GM18507 (cell line): ENCODE results near the gene BCL11A.

Experiments used
- DNase-seq: peaks from one replicate; pipeline ENCODE4 v3.0.0; 2011; ENCODE audit warnings: low read depth; ENCODE audit not compliant: insufficient read length; ENCODE audit errors: extremely low spot score
- FAIRE-seq: peaks from 2 replicates; lab custom pipeline; 2011; peaks lifted over from hg19 to GRCh38; lab: Jason Lieb, UNC

Gene BCL11A

GRCh38 chr2:60476206-60476954, 77.1 kb downstream of the BCL11A start:
- FAIRE-seq, result no peak
- no peak for DNase-seq

DNA sequence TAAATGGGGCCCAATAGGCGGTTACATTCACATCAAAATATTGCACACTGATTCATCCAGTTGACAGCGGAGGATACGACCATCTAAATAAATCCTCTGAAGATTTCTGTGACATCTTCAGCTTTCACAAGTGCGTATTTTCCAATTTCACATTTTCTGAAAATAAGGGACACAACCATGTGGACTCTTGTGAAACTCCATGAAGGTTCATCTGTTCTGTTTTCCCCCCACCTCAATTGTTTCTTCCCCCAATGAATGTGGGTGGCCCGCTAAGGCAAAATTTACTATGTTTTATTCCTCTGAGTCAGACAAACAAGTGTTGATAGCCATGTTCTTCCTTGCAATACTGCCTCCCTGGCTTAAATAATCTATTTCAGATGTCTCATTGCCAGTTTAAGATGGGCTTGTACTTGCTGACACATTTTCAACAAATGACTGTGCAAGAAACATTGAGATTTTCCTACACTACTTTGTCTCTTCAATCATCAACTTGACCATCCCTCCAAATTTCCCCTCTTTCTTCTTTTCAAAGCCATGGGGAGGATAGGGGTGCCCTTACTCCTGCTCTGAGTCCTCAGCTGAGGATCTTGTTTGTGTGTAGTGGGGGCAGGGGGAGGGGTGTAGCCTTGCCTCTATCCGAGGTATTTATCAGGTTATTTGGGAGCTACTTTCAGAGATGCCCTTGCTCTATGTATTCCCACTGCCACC, 78.2 kb downstream of the BCL11A start:
- DNase-seq (no peak), FAIRE-seq (no peak)

DNA sequence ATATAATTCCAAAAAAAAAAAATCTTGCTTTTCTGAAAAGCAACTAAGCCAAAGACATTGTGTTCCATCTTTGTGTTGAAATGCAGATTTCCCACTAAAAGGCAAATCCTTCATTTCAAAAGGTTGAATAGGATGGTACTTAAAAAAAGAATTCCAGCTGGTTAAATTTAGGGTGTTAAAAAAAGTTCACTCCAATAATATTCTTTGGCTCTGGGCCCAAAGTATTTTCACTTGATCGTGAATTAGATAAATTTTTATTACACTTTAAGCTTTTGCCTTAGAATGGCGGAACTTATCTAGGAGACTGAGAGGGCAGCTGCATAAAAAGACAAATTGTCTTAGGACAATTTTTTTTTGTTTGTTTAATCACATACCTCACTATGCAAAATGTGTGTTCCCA, 79.2 kb downstream of the BCL11A start:
- DNase-seq (no peak), FAIRE-seq (no peak)

- FAIRE-seq (no peak), DNase-seq (no peak)
Measured at GRCh38 chr2:60473546-60473945, 79.9 kb downstream of the BCL11A start.

GRCh38 chr2:60472663-60473289, 80.7 kb downstream of the BCL11A start:
- DNase-seq (no peak), FAIRE-seq (no peak)

GRCh38 chr2:60472041-60472440, 81.4 kb downstream of the BCL11A start:
- FAIRE-seq (no peak), DNase-seq (no peak)

DNA sequence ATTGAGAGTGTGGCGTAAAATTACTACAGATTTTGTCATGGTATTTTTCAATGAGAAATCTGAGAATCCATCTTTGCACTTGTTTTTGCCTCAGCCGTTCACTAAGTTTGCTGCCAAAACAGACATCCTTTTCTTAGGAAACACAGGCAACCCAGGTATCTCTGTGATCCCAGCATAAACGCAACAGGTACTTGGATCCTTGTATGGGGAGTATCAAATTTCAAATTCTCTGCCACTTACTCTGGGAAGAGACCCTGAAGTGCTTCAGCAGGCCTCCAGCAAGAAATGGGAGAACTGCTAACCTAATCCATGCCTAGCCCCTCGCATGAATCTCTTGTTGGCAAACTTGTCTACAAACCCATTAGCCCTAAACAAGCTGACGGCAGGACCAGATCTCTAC, 83.1 kb downstream of the BCL11A start:
- DNase-seq (no peak), FAIRE-seq (no peak)

DNA sequence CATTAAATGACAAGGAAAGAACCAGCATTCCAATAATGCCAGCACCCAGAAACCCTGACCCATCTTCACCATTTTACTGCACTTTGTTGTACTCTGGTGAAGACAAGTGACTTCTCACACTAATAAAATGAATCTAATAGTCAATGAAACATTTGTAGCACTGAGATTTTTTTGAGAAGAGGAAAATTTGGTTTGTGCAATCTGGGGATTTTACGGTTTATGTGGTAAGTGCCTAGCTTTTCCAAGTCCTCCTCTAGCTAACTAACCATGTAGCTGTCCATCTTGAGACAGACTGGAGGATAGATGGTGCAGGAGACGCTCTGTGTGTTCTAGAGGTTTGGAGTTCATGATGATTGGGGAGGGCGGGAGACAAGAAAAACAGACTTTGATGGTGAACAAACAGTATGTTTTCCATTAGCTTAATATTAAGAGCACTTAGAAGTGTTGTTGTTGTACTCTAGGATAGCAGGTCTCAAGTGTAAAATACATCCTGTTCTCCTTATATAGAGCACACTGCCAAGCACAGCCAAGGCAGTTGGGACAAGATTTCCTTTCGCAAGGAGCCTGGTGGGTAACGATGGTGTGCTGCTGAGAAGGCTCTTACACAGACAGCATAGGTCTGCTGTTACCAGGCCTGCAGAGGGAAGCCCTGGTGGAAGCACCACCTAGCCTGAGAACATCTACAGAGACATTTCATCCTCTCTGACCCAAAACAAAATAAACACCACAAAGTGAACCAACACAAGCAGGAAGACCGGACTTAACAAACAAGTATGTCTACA, 83.7 kb downstream of the BCL11A start:
- no peak for DNase-seq
- no peak for FAIRE-seq

DNA sequence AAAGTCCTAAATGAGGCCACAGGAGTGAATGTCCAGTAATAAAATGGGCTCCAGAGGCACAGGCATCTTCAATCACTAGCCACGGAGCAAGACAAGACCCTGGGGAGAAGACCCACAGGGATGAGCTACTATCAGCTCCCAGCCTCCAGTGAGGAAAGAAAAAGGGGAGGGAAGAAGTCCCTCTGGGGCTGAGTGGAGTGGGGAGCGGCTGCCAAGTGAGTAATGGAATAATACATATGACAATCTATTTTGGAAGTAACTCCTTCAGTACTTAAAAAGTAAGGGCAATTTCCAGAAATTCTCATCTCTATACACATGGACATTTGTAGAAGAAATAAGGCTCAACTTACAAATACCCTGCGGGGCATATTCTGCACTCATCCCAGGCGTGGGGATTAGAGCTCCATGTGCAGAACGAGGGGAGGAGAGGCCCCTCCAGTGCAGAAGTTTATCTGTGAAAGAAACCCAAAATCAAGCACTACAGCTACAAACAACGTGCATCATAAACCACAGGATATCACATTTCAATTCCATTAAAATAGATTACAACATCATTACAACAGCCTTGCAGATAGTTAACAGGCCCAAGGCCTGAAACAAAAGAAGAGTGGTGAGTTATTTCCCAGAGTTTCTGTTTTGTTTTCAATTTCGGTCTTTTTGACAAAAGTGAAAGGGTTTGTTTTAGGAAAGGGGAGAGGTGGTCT, 84.9 kb downstream of the BCL11A start:
- FAIRE-seq (no peak), DNase-seq (no peak)

DNA sequence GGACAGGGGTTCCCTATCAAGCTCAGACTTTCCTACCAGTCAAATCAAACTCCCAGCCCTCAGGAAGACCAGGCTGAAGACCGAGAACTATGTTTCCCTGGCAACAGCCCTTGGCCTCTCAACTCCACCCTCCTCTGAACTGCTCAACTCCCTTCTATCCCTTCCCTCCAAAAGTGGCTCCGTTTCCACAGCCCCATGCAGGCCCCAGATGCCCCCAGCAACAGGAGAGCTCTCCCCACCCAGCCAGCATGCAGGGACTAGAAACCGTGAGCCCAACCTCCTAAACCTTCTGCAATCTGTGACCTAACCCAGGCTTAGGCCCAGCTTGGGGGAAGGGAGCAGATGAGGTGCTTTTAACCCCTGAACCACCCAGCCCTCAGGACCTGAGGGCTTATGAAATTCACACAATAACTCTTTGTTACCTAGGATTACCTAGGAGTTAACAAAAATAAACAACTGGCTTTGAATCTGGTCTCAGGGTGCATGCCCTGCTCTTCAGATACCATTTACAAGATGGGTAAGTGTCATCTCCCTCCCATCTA, 87.2 kb downstream of the BCL11A start:
- no peak for DNase-seq
- FAIRE-seq, result no peak

GRCh38 chr2:60465736-60466135, 87.7 kb downstream of the BCL11A start:
- DNase-seq (no peak), FAIRE-seq (no peak)

- DNase-seq, result no peak
- no peak for FAIRE-seq
Measured at GRCh38 chr2:60463249-60463648, 90.2 kb downstream of the BCL11A start.

- no peak for FAIRE-seq
- DNase-seq, result no peak
Measured at GRCh38 chr2:60461421-60462108, 91.9 kb downstream of the BCL11A start.

- DNase-seq (no peak), FAIRE-seq (no peak)
Measured at GRCh38 chr2:60460577-60461420, 92.7 kb downstream of the BCL11A start.

- DNase-seq, result no peak
- FAIRE-seq, result no peak
Measured at GRCh38 chr2:60459851-60460250, 93.6 kb downstream of the BCL11A start.

GRCh38 chr2:60456115-60456770, 97.2 kb downstream of the BCL11A start:
- FAIRE-seq (no peak), DNase-seq (no peak)

GRCh38 chr2:60453872-60454271, 99.6 kb downstream of the BCL11A start:
- no peak for FAIRE-seq
- no peak for DNase-seq
